NCI-H2196 treated with DMSO at 0.1 percent for 48 hours (cell line): ENCODE results near the gene NANOS3.

ENCODE experiments used
- DNase-seq: peaks from one replicate; lab custom pipeline; 2025; ENCODE audit not compliant: unreplicated experiment; lab: John Stamatoyannopoulos, UW

NANOS3 gene

GRCh38 chr19:13876834-13877233 is at the start of gene NANOS3:
Gene NANOS3 (plus strand): TSS chr19:13877134. CDS start chr19:13877249, 115 bp downstream.
- no peak for DNase-seq

GRCh38 chr19:13827656-13828055 is 49.3 kb upstream of the NANOS3 start:
- no peak for DNase-seq

- DNase-seq: no peak
Measured at GRCh38 chr19:13830114-13830740, 46.7 kb upstream of the NANOS3 start.

- DNase-seq: no peak
Measured at GRCh38 chr19:13830741-13831536, 46.0 kb upstream of the NANOS3 start.

- no peak for DNase-seq
Measured at GRCh38 chr19:13831537-13832467, 45.1 kb upstream of the NANOS3 start.

GRCh38 chr19:13833330-13834243 is 43.3 kb upstream of the NANOS3 start:
- DNase-seq: peak; percentile 89

- DNase-seq: no peak
Measured at GRCh38 chr19:13834244-13835069, 42.5 kb upstream of the NANOS3 start.

- DNase-seq: no peak
Measured at GRCh38 chr19:13835791-13836723, 40.9 kb upstream of the NANOS3 start.

- no peak for DNase-seq
Measured at GRCh38 chr19:13838435-13839129, 38.4 kb upstream of the NANOS3 start.

GRCh38 chr19:13839130-13839937 is 37.6 kb upstream of the NANOS3 start:
- no peak for DNase-seq

GRCh38 chr19:13839938-13840304 is 37.0 kb upstream of the NANOS3 start:
- DNase-seq: no peak

GRCh38 chr19:13840305-13841085 is 36.4 kb upstream of the NANOS3 start:
- no peak for DNase-seq

- no peak for DNase-seq
Measured at GRCh38 chr19:13841086-13841961, 35.6 kb upstream of the NANOS3 start.

- DNase-seq: no peak
Measured at GRCh38 chr19:13841962-13842290, 35.0 kb upstream of the NANOS3 start.

GRCh38 chr19:13842291-13843103 is 34.4 kb upstream of the NANOS3 start:
- DNase-seq: no peak
